PC-9 (cell line): Measurements from ENCODE around the gene NEK4. TPM values are rescaled to one million over a fixed set of nuclear protein-coding genes. Genes with fewer than 3 reads are reported as not detected.

ENCODE experiments used
- BruUV-seq: library from RNA; stranded (reverse); fragments of 400-500 nt; replicated peaks from 2 replicates; lab custom pipeline; 2021; lab: Mats Ljungman, UMichigan
- CTCF ChIA-PET: fragments of 300-600 bp; sonication (Branson Sonifier 250); formaldehyde crosslinking; loops from one replicate; lab custom pipeline; 2022; ENCODE audit warnings: antibody characterized with exemption; lab: Charles Lee
- POLR2A ChIA-PET: fragments of 300-600 bp; sonication (Branson Sonifier 250); formaldehyde crosslinking; loops from one replicate; lab custom pipeline; 2022; ENCODE audit warnings: antibody characterized with exemption; ENCODE audit not compliant: unreplicated experiment; lab: Charles Lee
- DNase-seq, 2 experiments: peaks; one replicate each; pipeline versions ENCODE4 v3.0.0 to v3.0.0-alpha.2; 2015 to 2022; ENCODE audit warnings: mixed read lengths in 1 of 2
- H2AFZ ChIP-seq: fragments of 200-600 bp; sonication (generic); 2 replicates; pipeline ENCODE4 v1.8.1; 2017; ENCODE audit warnings: antibody characterized with exemption
- H3F3A ChIP-seq: fragments of 200-600 bp; sonication (generic); 2 replicates; pipeline ENCODE4 v1.8.1; 2017; ENCODE audit warnings: antibody characterized with exemption, mild to moderate bottlenecking, low read depth; ENCODE audit not compliant: insufficient read depth
- H3K27ac ChIP-seq: fragments of 200-600 bp; sonication (generic); 2 replicates; pipeline ENCODE4 v1.6.1; 2016; ENCODE audit warnings: mixed run types
- H3K27me3 ChIP-seq: fragments of 200-600 bp; sonication (generic); 2 replicates; pipeline ENCODE4 v1.6.1; 2016; ENCODE audit warnings: low read depth, mixed run types; ENCODE audit not compliant: insufficient read depth
- H3K36me3 ChIP-seq: fragments of 200-600 bp; sonication (generic); 2 replicates; pipeline ENCODE4 v1.6.1; 2016; ENCODE audit warnings: low read depth, mixed run types
- H3K4me1 ChIP-seq: fragments of 200-600 bp; sonication (generic); replicated peaks from 2 replicates; pipeline ENCODE4 v1.6.1; 2016; ENCODE audit warnings: mixed run types; ENCODE audit not compliant: insufficient read depth
- H3K4me2 ChIP-seq: fragments of 200-600 bp; sonication (generic); 2 replicates; pipeline ENCODE4 v1.6.1; 2017; ENCODE audit warnings: mixed run types
- H3K4me3 ChIP-seq: fragments of 200-600 bp; sonication (generic); 2 replicates; pipeline ENCODE4 v1.6.1; 2016; ENCODE audit warnings: mixed run types
- H3K79me2 ChIP-seq: fragments of 200-600 bp; sonication (generic); 2 replicates; pipeline ENCODE4 v1.6.1; 2017; ENCODE audit warnings: low read depth, mixed run types
- H3K9me2 ChIP-seq: fragments of 200-600 bp; sonication (generic); 2 replicates; pipeline ENCODE4 v1.8.1; 2017; ENCODE audit warnings: mild to moderate bottlenecking; ENCODE audit not compliant: insufficient read depth
- H3K9me3 ChIP-seq: fragments of 200-600 bp; sonication (generic); 2 replicates; pipeline ENCODE4 v1.8.1; 2016; ENCODE audit warnings: low read depth; ENCODE audit not compliant: insufficient read depth
- H4K20me1 ChIP-seq: fragments of 200-600 bp; sonication (generic); 2 replicates; pipeline ENCODE4 v1.8.1; 2017; ENCODE audit not compliant: insufficient read depth
- CTCF ChIP-seq: fragments of 200-600 bp; sonication (generic); conservative IDR thresholded peaks from 2 replicates; pipeline ENCODE4 v1.6.1; 2017; ENCODE audit warnings: mixed run types, antibody characterized with exemption, mild to moderate bottlenecking, moderate library complexity
- EZH2 ChIP-seq: fragments of 200-600 bp; sonication (generic); IDR thresholded peaks from 2 replicates; pipeline ENCODE4 v1.8.0; 2017; ENCODE audit warnings: antibody characterized with exemption, low read depth
- intact Hi-C: fragments of 100-400 bp; cut with micrococcal nuclease; formaldehyde crosslinking; loops from one replicate; pipeline ENCODE4 v1.10.0; 2022; ENCODE audit not compliant: unreplicated experiment
- total RNA-seq: library from RNA; stranded (reverse); gene quantifications from 2 replicates; pipeline ENCODE4 v1.2.3, GENCODE V29; 2021

The NEK4 gene
- total RNA-seq, 1 experiment from 2014 or later = 36.5 TPM

GRCh38 chr3:52794612-52795099 is 23.9 kb upstream of the NEK4 start, which contains the start of gene ITIH3:
TSS of gene ITIH3 (plus strand) at chr3:52794796. CDS start at chr3:52794804, 8 bp downstream.
- BruUV-seq = no TSS peak
- H3K4me3 ChIP-seq = no peak within 1 kb of the TSS
- no peaks in the 10 kb centered on the region for H3K36me3 ChIP-seq
- H3K27me3 ChIP-seq = peaks cover 6% of the 10 kb centered on the region; the same call in 1 of the 2 replicates
- TF ChIP-seq CTCF (no peak), EZH2 (no peak)
- CTCF ChIA-PET = no interaction called here
- H4K20me1 ChIP-seq = no peaks in the 10 kb centered on the region
- POLR2A ChIA-PET = no interaction called here
- H3K9me3 ChIP-seq = no peaks in the 10 kb centered on the region
- no peaks in the 10 kb centered on the region for H3K4me1 ChIP-seq
- H3K4me2 ChIP-seq = no peak within 1 kb of the TSS
- intact Hi-C loops = no loop called here
- H3K9me2 ChIP-seq = no peaks in the 10 kb centered on the region
- H3K79me2 ChIP-seq = no peaks in the 10 kb centered on the region
- no peak within 1 kb of the TSS for H2AFZ ChIP-seq
- no peaks in the 10 kb centered on the region for H3F3A ChIP-seq
- no peak for DNase-seq
- H3K27ac ChIP-seq = no peak within 1 kb of the TSS

- Histone ChIP-seq H2AFZ (no peak overlapping the region), H3K9me3 (no peaks in the 10 kb centered on the region), H3K27ac (no peak overlapping the region), H3K36me3 (no peaks in the 10 kb centered on the region), H3K4me2 (no peak overlapping the region), H4K20me1 (no peaks in the 10 kb centered on the region), H3K4me1 (no peaks in the 10 kb centered on the region), H3K4me3 (no peak overlapping the region), H3F3A (no peaks in the 10 kb centered on the region), H3K27me3 (peaks cover 6% of the 10 kb centered on the region; the same call in 1 of the 2 replicates), H3K79me2 (no peaks in the 10 kb centered on the region), H3K9me2 (no peaks in the 10 kb centered on the region)
- POLR2A ChIA-PET = no interaction called here
- BruUV-seq = no TSS peak
- no peak for TF ChIP-seq CTCF
- DNase-seq = no peak
- intact Hi-C loops = no loop called here
- CTCF ChIA-PET = no interaction called here
These were observed 23.2 kb upstream of the NEK4 start for GRCh38 chr3:52793702-52794611.

GRCh38 chr3:52792961-52793695 is 22.4 kb upstream of the NEK4 start:
- no peak for DNase-seq
- Histone ChIP-seq H3K79me2 (no peaks in the 10 kb centered on the region), H3K36me3 (no peaks in the 10 kb centered on the region), H3K4me2 (no peak overlapping the region), H3F3A (no peaks in the 10 kb centered on the region), H3K27ac (no peak overlapping the region), H4K20me1 (no peaks in the 10 kb centered on the region), H3K4me1 (no peaks in the 10 kb centered on the region), H3K4me3 (no peak overlapping the region), H3K9me3 (no peaks in the 10 kb centered on the region), H3K9me2 (no peaks in the 10 kb centered on the region), H2AFZ (no peak overlapping the region), H3K27me3 (peaks cover 6% of the 10 kb centered on the region; the same call in 1 of the 2 replicates)
- ChIA-PET CTCF (no interaction called here), POLR2A (no interaction called here)
- intact Hi-C loops = no loop called here
- no TSS peak for BruUV-seq
- no peak for TF ChIP-seq EZH2
